Activated CD4-positive, alpha-beta T cell treated with anti-CD3 and anti-CD28 coated beads, Interleukin-2, amount 50 U/mL, for 24 hours (primary cell): ENCODE measurements around the gene VTA1.

ENCODE experiments used
- DNase-seq, 2 donors: peaks; one replicate each; pipeline ENCODE4 v3.0.0-alpha.2; 2020; ENCODE audit warnings: low read depth in 1 of 2, low spot score in 1 of 2

Gene VTA1

DNA sequence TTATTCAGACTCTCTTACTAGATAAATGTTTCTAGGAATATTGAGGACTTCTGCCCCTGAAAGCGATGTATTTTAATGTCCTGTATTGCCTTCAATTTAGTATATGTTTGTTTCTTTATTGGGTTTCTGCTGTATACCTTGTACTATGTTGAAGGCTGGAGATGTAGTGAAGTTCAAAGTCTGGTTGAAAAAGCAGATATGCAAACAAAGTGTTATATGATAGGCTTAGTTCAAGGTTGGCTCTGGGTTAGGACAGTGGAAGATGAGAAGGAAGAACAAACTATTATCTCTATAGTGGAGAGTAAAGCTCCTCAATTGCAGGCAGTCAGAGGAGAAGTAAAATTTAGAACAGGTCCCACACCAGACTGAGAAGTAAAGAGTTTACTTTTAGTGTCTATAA, 118.4 kb downstream of the VTA1 start:
- DNase-seq = no peak

GRCh38 chr6:142266060-142266459, 119.0 kb downstream of the VTA1 start:
- no peak for DNase-seq

- DNase-seq = no peak
These were observed 124.4 kb downstream of the VTA1 start for GRCh38 chr6:142271476-142271875.
